Pons (tissue), 1 donor: ENCODE measurements around the gene KCNK4.

Experiments used
- DNase-seq: peaks from one replicate; pipeline ENCODE4 v3.0.0-alpha.2; 2016; ENCODE audit warnings: low spot score

The KCNK4 gene

GRCh38 chr11:64324692-64325469, 33.8 kb downstream of the KCNK4 start:
- DNase-seq, result no peak

- DNase-seq, result no peak
Measured at GRCh38 chr11:64327375-64327774, 36.3 kb downstream of the KCNK4 start.

- no peak for DNase-seq
Measured at GRCh38 chr11:64327993-64328392, 36.9 kb downstream of the KCNK4 start.

- no peak for DNase-seq
Measured at GRCh38 chr11:64330888-64331287, 39.8 kb downstream of the KCNK4 start.

GRCh38 chr11:64331569-64332371, 40.7 kb downstream of the KCNK4 start:
- DNase-seq, result no peak

- no peak for DNase-seq
Measured at GRCh38 chr11:64333556-64333955, 42.5 kb downstream of the KCNK4 start.

GRCh38 chr11:64334764-64335735, 43.9 kb downstream of the KCNK4 start:
- DNase-seq, result no peak

- DNase-seq, result no peak
Measured at GRCh38 chr11:64337538-64338249, 46.6 kb downstream of the KCNK4 start.

GRCh38 chr11:64338716-64339115, 47.6 kb downstream of the KCNK4 start:
- no peak for DNase-seq

GRCh38 chr11:64339286-64339685, 48.2 kb downstream of the KCNK4 start:
- no peak for DNase-seq

- peak; percentile 45 for DNase-seq
Measured at GRCh38 chr11:64339754-64340408, 48.8 kb downstream of the KCNK4 start, which contains the start of gene CCDC88B. Gene CCDC88B, plus strand, starts transcription at chr11:64340204. Its CDS starts 63 bp downstream, at chr11:64340267.

- no peak for DNase-seq
Measured at GRCh38 chr11:64340671-64341335, 49.7 kb downstream of the KCNK4 start.

GRCh38 chr11:64341429-64341828, 50.3 kb downstream of the KCNK4 start:
- no peak for DNase-seq

- DNase-seq, result peak; percentile 58
Measured at GRCh38 chr11:64341851-64342791, 51.0 kb downstream of the KCNK4 start.

GRCh38 chr11:64342869-64343745, 52.0 kb downstream of the KCNK4 start:
- DNase-seq, result no peak

- no peak for DNase-seq
Measured at GRCh38 chr11:64343767-64344559, 52.9 kb downstream of the KCNK4 start.

- no peak for DNase-seq
Measured at GRCh38 chr11:64344787-64345186, 53.7 kb downstream of the KCNK4 start.
